GM19099 (cell line): Measurements from ENCODE around the gene MECR.

Experiments used
- POLR2A ChIP-seq: IDR thresholded peaks from 3 replicates; pipeline ENCODE4 v1.6.1; 2011; ENCODE audit warnings: low read depth; ENCODE audit not compliant: insufficient read length; ENCODE audit errors: extremely low read depth

The MECR gene

GRCh38 chr1:29259802-29260441, 29.2 kb upstream of the MECR start:
- TF ChIP-seq POLR2A = no peak

GRCh38 chr1:29258976-29259801, 28.5 kb upstream of the MECR start:
- no peak for TF ChIP-seq POLR2A

DNA sequence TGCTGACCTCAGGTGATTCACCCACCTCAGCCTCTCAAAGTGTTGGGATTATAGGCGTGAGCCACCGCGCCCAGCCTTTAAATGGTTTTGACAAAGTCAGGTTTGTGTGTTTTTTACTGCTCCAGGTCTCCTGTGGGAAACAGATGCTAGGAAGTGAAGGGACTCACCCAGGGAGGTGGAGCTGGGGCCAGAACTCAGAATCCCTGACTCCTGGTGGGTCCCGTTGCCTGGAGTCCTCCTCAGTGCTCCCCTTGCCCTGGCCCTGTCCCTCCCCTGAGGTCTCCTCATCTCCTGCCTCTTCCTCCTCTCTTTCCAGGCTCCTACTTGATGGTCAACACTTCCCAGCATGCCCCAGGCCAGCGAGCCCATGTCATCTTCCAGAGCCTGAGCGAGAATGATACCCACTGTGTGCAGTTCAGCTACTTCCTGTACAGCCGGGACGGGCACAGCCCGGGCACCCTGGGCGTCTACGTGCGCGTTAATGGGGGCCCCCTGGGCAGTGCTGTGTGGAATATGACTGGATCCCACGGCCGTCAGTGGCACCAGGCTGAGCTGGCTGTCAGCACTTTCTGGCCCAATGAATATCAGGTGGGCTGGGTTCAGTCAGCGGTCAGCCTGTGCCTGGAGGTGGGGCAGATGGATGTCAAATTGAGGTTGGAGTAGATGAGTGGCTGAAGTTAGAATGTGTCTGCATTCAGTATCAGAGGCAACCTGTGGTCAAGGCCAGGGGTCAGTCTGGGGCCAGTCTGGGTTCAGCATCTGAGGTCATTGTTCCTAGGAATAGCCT, 27.6 kb upstream of the MECR start:
- no peak for TF ChIP-seq POLR2A

- TF ChIP-seq POLR2A = no peak
These were observed 26.5 kb upstream of the MECR start for GRCh38 chr1:29256979-29257804.

GRCh38 chr1:29256394-29256793, 25.7 kb upstream of the MECR start:
- TF ChIP-seq POLR2A = no peak

GRCh38 chr1:29255134-29255666, 24.5 kb upstream of the MECR start:
- TF ChIP-seq POLR2A = no peak

DNA sequence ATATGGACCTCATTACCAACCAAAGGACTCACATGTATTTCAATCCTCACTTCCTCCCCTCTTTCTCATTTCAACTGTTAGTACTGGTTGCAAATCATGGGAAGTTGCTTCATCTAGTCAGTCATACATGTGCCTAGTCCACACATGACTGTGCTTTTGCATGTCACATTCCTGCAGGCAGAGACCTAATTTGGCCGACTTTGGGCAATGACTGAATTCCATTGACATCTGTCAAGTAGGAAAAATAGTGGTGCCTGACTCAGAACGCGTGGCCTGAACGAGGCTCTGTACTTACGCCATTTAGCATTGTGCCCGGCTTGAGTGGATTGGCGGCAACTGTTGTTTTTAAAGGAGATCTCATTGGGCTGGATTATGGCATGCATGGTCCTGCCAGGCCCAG, 23.6 kb upstream of the MECR start:
- no peak for TF ChIP-seq POLR2A

- TF ChIP-seq POLR2A = no peak
These were observed 22.4 kb upstream of the MECR start for GRCh38 chr1:29253180-29253579.

DNA sequence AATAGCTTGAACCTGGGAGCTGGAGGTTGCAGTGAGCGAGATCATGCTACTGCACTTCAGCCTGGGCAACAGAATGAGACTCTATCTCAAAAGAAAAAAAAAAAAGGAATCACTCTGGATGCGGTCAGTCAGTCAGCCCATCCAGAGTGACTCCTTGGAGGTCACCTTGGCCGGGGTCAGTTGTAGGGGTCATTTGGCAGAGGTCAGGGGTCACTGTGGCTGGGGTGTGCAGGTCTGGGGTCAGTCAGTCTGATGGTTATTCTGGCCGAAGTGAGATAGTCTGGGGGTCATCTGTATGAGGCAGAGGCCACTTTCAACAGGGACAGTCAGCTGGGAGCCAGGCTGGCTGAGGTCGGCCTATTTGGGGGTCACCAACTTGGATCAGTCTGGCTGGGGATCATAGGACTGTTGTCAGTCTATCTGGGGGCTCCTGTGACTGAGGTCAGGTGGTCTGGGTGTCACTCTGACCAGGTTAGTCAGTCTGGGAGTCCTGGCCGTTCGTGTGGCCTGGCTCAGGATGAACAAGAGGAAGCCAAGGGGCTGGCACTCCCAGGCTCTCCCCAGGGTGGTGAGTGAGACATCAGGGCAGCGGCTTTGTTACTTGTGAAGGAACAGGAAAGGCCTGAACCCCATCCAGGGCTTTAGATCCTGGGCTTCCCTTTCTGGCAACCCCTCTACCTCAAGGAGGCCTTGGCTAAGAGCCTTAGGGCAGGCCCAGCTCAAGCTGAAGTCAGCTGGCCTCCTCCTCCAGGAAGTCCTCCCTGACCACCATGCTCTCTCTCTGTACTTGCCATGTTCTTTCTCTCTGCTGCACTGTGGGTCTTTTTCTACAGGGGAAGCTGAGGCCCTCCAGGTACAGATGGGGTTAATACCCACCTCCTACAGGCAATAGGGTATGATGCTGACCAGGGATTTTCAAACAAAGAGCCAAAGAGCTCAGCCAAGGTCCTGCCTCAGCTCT, 20.7 kb upstream of the MECR start:
- TF ChIP-seq POLR2A = no peak

DNA sequence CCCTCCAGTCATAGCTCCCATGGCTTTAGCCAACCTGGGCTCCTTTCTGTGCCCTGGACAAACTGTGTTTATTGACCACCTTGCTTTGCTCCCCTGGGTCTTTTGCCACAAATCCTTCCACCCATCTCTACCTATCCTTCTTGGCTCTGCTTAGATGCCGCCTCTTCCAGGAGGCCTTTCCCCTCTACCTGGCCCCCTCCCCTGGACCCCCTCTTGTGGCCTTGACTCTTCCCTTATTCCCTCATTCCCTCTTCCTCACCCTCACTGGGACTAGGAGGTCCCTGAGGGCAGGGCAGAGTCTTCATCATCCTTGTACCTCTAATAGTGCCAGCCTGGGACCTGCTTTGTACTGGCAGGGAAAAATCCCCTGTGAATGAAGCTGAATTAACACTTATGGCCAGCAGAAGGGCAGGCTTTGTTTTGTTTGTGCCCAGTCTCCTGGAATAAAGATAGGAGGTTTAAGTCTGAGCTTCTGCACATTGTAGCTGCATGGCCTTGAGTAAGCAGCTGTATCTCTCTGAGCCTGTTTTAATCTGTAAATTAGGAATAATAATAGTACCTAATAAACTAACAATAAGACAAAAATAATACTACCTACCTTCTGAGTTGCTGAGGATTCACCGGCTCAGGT, 19.3 kb upstream of the MECR start:
- no peak for TF ChIP-seq POLR2A

DNA sequence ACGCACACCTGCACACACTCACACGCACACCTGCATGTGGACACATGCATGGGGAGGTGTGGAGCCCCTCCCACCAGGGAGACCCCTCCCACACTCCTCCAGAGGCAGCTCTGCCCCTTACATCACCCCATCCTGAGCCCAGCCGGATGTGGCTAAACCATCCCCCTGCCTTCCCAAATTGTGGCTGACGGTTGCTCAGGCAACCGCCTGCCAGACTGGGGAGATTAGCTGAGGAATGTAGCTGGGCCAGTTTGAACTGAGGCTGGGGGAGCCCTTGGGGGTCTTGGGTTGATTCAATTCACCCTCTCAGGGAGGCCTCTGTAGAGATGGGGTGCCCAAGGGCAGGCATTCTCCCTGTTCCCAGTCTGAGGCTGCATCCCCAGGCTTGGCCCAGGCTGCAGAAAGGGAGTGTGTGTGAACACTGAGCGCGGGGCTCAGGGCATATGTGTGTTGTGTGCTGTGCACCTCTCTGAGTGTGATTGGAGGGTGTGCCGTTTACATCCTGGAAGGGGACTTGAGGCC, 18.5 kb upstream of the MECR start:
- no peak for TF ChIP-seq POLR2A

GRCh38 chr1:29248409-29248808, 17.7 kb upstream of the MECR start:
- no peak for TF ChIP-seq POLR2A

DNA sequence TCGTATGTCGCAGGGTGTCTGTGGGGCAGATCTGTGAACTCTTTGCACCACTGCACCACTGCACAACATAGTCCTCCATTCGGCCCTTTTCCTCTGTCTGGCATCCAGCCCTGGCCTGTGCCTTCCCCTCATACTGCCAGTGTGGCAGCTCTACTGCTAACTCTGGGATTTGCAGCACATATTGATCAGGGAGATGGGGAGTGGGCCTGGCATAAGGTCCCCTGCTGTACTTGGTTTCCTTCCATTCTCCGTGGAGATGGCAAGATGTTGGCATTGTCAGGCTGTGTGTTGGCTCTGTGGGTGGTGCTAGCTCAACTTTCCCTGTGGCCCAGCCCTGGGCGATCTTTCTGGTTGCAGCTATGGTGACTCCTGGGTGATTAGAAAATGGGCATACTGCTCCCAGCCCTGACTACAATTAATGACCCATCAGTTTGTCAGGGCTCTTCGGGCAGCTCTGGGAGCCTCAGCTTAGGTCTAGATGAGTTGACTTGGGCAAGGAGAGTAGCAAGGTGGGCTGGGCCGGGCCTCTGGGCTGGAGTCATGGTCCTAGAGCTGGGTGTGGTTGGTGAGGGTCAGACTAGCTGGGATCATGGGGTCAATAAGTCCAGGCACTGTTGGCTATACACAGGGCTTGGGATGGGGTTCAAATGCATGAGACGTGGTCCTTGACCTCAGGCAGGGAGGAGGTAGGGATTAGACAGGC, 17.0 kb upstream of the MECR start:
- TF ChIP-seq POLR2A = no peak

DNA sequence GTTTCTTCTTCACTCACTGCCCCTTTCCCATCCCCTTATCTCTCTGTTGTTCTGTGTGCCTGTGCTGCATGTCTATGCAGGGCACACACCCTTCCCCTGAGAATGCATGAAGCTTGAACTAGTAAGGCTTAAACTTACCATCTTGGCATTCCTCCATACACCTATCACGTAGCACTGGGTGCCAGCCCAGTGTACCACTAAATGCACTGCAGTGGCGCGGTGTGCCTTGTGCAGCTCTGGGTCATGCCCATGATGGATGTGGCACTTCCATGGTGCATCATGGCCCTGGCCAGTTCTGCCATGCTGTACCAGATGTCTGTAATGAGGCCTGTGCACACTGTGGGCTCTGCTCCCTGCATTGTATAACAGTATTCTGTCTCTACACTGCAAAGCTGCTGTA, 16.3 kb upstream of the MECR start:
- no peak for TF ChIP-seq POLR2A
